Measurements from ENCODE around the gene SEC24D. TPM values are rescaled to one million over a fixed set of nuclear protein-coding genes. Genes with fewer than 3 reads are reported as not detected.
A peak's percentile ranks its signal among the peaks of the same experiment; 100 is the strongest.
"Not testable (repeated sequence)": the region's sequence is repeated elsewhere in the genome, so short reads cannot be mapped to it uniquely, and the experiment has no call there.

SEC24D gene
- total RNA-seq, 1 donor from 2014 or later, result 21.0 TPM

GRCh38 chr4:118810991-118811764 lies 24.7 kb downstream of the SEC24D start:
- no peak for DNase-seq (ENCODE audit: low read depth in 2 of 2)

DNA sequence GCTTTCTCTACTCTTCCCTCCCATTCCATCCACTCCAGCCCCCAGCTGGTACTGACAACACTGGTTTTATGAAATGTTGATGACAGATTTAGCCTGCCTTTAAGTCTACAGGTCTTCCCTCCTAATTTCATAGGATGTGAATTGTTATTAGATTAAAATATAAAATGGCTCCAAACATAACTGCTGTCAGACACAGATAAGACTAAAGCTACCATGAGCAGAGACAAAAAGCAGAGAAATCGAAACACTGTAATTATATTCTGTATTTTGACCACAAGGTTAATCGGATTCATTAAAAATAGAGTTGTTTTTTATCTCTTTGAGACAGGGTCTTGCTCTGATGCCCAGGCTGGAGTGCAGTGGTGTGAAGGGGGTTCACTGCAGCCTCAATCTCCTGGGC lies 28.3 kb downstream of the SEC24D start:
- no peak for DNase-seq (ENCODE audit: low read depth in 2 of 2)

DNA sequence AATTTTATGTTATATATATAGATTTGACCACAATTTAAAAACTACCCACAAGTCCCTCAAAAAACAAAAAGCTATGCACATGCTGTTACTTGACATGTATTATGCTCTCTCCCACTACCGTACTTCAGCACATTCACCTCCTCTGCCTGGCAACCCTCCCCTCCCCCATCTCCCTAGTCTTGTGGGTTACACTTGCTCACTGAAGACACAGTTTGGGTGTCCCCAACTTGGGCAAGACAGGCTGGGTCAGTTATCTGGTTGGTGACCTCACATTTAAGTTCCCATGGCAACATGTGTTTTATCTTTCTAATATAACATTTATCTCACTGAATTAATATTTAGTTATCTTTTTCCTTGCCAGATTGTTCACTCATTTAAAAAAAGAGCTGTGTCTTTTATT lies 32.7 kb downstream of the SEC24D start:
- no peak for DNase-seq (ENCODE audit: low read depth in 2 of 2)

DNA sequence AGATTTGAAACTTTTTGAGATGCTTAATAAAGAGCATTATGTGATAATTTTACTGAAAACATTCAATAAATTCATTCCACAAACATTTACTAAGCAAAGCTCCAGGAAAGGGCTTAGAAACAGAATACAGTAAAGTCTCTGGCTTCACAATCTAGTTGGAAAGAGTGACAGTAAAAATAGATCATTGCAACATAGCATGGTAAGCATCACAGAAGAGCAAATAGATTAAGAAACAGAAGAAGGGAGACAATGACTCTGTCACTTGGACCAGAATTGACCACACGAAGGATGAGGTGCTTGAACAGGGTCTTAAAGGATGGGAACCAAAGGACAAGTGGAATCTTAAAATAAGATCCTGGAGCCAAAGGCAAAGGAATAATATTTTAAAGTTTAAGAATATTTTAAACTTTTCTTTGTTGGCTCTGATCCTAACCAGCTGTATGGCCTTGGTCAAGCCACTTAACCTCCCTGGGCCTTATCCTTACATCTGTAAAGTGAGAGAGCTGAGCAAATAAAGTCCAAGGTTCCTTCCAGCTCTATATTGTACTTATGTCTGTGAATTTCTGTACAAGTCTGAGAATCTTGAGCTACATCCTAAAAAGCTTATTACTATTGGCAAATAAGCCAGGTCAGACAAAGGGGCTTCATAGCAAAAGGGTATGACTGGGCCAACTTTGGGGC lies 33.9 kb downstream of the SEC24D start:
- DNase-seq (ENCODE audit: low read depth in 2 of 2), result no peak

GRCh38 chr4:118799231-118799942 lies 36.5 kb downstream of the SEC24D start:
- DNase-seq (ENCODE audit: low read depth in 2 of 2), result no peak

GRCh38 chr4:118798658-118799057 lies 37.3 kb downstream of the SEC24D start:
- no peak for DNase-seq (ENCODE audit: low read depth in 2 of 2)

- peak; percentile 74 to 87 for DNase-seq (ENCODE audit: low read depth in 2 of 2)
Measured at GRCh38 chr4:118797558-118798142, 38.3 kb downstream of the SEC24D start.

DNA sequence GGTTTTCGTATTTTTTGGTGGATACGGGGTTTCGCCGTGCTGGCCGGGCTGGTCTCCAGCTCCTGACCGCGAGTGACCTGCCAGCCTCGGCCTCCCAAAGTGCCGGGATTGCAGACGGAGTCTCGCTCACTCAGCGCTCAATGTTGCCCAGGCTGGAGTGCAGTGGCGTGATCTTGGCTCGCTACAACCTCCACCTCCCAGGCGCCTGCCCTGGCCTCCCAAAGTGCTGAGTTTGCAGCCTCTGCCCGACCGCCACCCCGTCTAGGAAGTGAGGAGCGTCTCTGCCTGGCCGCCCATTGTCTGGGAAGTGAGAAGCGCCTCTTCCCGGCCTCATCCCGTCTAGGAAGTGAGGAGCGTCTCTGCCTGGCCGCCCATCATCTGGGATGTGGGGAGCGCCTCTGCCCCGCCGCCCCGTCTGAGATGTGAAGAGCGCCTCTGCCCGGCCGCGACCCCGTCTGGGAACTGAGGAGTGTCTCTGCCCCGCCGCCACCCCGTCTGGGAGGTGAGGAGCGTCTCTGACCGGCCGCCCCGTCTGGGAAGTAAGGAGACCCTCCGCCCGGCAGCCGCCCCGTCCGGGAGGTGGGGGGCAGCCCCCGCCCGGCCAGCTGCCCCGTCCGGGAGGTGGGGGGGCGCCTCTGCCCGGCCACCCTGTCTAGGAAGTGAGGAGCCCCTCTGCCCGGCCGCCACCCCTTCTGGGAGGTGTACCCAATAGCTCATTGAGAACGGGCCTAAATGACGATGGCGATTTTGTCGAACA lies 44.1 kb downstream of the SEC24D start:
- DNase-seq (ENCODE audit: low read depth in 2 of 2), result not testable (repeated sequence)

DNA sequence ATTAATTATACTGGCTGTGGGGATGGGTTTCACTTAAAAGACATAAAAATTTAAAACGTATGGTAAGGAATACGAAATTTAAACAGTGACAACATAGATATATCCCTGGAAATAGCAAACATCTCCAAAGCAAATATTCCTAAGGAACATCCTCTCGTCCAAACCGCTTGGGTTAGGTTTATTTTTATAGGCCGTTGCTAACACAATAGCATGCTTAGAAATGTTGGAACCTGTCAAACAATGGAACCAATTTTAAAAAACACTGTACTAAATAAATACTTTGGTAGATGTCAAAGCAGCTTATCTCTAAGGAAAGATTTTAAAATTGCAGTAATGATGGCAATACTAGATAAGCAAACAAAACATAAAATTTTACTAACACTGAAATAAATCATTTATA lies 45.4 kb downstream of the SEC24D start:
- peak; percentile 12 to 77 for DNase-seq (ENCODE audit: low read depth in 2 of 2)

DNA sequence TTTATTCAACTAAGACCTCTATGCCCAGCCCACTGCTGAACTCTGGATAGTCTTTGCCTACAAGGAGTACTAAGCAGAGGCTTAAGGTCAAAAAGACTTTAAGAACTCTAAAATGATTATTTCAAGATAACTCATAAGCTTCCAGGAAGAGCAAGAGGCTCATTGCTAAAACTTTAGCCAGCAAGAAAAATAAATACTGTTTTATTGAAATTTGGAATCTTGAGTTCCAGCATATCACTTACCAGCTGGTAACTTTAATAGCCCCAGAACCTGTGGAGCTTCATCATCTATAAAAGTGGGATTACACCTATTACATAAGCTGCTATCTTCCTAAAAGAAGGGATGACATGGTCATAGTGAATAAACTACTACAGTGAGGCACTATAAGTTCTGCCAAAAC lies 47.0 kb downstream of the SEC24D start:
- DNase-seq (ENCODE audit: low read depth in 2 of 2), result no peak

GRCh38 chr4:118787844-118788380 lies 48.0 kb downstream of the SEC24D start:
- DNase-seq (ENCODE audit: low read depth in 2 of 2), result no peak

DNA sequence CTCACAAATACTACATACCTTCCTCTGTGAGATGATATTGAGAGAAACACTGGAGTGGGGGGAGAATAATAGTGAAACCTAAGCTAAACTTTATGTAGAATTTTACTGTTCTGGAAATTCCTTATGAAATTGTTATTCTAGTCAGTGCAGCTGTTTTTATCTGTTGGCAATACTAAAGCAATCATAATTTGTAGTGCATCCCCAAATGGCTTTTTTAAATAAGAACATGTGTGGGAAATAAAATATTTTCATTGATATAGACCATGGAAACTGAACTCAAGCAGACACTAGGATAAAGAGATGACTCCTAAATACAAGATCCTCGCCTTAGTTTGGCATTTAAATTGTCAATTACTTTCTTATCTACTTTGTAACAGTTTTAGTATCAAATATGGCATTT lies 51.1 kb downstream of the SEC24D start:
- no peak for DNase-seq (ENCODE audit: low read depth in 2 of 2)

DNA sequence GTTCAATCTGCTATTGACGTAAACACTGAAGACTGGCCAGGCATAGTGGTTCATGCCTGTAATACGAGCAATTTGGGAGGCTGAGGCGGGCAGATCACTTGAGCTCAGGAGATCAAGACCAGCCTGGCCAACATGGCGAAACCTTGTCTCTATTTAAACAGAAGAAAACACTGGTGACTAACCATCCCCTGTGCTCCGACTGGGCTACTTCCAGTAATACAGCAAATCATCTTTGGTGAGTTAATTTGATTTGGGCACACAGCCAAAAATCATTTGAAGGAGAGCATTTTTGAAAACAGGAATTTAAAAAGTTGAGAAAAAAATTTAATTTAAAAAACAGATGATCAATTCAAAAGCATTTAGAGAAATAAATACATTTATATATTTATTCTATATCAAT lies 52.0 kb downstream of the SEC24D start:
- DNase-seq (ENCODE audit: low read depth in 2 of 2), result peak in 1 of 2 donors; percentile 55

DNA sequence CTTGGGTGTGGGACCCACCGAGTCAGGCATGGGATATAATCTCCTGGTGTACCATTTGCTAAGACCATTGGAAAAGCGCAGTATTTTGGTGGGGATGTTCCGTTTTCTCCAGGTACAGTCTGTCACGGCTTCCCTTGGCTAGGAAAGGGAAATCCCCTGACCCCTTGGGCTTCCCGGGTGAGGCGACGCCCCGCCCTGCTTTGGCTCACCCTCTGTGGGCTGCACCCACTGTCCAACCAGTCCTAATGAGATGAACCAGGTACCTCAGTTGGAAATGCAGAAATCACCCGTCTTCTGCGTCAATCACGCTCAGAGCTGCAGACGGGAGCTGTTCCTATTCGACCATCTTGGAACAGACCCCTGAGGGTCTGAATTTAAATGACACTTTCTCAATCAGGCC lies 53.0 kb downstream of the SEC24D start:
- DNase-seq (ENCODE audit: low read depth in 2 of 2), result not testable (repeated sequence)

GRCh38 chr4:118777649-118778048 lies 58.3 kb downstream of the SEC24D start:
- not testable (repeated sequence) for DNase-seq (ENCODE audit: low read depth in 2 of 2)

GRCh38 chr4:118776955-118777640 lies 58.8 kb downstream of the SEC24D start:
- DNase-seq (ENCODE audit: low read depth in 2 of 2), result not testable (repeated sequence)

- DNase-seq (ENCODE audit: low read depth in 2 of 2), result peak in 1 of 2 donors; percentile 49
Measured at GRCh38 chr4:118776157-118776954, 59.6 kb downstream of the SEC24D start.

DNA sequence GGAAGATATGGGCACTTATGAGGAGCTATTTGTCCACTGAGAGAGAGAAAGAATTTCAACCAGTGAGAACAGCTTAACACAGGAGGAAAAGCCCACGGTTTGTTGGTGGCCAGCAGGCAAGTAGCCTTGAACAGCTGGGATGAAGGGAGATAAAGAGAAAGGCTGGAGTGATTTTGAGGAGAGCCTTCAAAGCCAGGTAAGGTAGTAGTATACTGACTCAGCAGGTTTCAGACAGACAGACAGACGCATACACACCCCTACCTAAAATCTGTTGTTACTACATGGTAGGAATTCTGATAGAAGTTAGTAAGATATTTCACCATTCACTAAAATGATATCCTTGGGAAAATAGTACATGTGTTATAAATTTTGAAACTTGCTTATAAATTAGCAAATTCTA lies 60.5 kb downstream of the SEC24D start:
- no peak for DNase-seq (ENCODE audit: low read depth in 2 of 2)

DNA sequence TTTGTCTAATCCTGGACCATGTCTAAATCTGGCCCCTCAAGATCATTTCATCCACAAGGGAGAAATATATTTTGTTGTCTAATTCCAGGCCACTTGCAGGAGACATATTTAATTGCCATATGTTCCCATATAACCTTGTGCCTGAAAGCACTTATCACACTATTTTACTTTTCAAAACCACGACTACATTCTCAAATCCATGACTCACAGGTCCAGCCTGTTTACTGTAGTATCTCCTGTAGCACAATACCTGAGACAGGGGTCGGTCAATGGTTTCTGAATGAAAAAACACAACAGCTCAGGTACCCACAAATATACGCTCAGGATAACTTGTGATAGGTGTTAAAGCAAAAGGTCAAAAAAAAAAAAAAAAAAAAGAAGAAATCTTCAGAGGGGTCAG lies 60.9 kb downstream of the SEC24D start:
- DNase-seq (ENCODE audit: low read depth in 2 of 2), result no peak

GRCh38 chr4:118774321-118774720 lies 61.6 kb downstream of the SEC24D start:
- DNase-seq (ENCODE audit: low read depth in 2 of 2), result peak; percentile 73 to 74

Data from lung microvascular endothelial cell (primary cell).